DMS53 treated with DMSO at 0.1 percent for 48 hours (cell line): ENCODE results near the gene PYGL.
A peak's percentile ranks its signal among the peaks of the same experiment; 100 is the strongest.
"Not testable (repeated sequence)": the region's sequence is repeated elsewhere in the genome, so short reads cannot be mapped to it uniquely, and the experiment has no call there.

Source experiments
- DNase-seq: peaks from one replicate; lab custom pipeline; 2025; ENCODE audit not compliant: unreplicated experiment; lab: John Stamatoyannopoulos, UW

PYGL gene

DNA sequence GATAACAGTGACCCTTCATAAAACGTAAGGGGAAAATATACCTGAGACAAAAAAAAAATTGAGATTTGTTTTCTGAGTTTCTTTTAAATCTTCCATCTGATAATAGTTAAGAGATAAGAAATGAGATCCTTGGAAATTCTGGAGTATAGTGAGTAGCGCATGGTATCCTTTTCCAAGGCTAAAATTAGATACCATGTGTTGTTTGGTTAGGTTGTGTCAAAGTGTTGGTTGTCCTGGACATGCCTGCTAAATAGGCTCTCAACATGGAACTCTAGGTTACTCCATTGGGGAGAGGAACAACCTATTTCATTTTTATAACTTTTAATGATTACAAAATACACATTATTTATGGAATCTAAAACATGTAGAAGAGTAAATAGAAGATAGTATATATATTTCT, 14.8 kb downstream of the PYGL start:
- no peak for DNase-seq

DNA sequence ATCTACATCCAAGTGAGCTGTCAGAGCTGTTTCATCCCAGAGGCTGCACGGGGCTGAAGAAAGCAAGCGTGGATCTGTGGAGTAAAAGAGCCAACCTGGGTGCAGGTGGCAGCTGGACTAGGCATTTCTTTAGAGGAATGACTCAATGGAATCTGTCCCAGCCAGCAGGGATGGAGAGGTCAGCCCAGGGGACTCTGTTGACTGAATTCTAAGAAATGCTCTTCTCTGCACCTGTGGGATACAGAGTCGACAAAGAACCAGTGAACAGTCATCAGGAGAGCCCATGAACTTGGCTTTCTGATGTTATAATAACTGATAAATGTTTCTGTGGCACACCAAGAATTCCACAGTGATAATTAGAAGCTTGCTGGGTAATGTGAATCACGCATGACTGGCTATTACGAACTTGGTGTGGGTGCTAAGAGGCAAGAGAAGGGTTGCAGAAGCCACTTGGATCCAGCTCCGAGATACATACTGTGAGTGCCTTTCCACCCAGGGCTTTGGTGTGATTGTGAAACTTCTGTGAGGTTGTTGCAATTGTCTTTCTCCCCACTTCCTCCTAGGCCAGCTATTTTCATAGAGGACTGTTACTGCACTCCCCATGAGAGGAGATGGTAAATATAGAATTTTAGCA, 16.2 kb downstream of the PYGL start:
- no peak for DNase-seq

DNA sequence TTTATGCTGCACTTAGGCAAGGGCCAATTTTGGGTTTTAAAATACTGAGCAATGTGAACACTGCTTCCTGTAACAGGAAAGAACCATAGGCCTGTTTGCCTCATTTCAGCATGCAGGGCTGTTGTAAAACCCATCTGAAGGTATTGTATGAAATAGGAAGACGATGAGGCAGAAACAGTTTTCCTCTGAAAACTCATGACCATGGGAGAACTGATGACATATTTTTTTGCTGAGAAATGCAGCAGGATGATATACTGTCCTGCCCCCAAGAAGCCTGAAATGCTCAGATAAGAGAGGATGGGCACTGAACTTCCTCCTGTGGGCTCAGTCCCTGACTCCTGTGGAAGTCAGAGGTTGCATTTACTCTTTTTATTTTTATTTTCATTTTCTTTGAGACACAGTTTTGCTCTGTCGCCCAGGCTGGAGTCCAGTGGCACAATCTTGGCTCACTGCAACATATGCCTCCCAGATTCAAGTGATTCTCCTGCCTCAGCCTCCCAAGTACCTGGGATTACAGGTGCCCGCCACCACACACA, 17.4 kb downstream of the PYGL start:
- no peak for DNase-seq

DNA sequence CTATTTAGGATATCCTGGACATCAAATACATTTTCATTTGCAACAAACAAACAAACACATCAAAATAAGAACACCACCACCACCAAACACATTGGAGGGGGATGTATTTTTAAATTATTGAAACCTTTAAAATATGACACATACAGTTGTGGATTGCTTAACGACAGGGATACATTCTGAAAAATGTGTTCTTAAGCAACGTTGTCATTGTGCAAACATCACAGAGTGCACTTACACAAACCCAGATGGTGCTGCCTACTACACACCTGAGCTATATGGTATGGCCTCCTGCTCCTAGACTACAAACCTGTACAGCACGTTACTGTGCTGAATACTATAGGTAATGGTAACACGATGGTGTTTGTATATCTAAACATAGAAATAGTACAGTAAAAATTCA, 19.4 kb downstream of the PYGL start:
- DNase-seq: peak; percentile 33

DNA sequence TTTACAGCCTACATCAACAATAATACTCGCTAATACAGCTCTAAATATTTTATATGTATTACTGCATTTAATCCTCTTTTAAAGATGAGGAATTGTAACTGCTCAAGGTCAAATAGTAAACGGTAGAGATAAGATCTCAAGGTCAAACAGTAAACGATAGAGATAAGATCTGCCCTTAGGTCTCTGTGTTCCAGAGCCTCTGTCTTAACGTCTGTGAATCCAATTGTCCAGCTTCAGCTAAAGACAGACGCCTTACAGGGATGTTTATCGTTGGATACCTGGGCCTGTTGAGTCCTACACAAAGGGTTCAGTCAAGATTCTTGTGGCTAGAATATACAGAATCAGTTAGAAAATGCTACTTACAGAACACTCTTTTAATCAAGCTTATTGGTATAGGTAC, 20.0 kb downstream of the PYGL start:
- no peak for DNase-seq

DNA sequence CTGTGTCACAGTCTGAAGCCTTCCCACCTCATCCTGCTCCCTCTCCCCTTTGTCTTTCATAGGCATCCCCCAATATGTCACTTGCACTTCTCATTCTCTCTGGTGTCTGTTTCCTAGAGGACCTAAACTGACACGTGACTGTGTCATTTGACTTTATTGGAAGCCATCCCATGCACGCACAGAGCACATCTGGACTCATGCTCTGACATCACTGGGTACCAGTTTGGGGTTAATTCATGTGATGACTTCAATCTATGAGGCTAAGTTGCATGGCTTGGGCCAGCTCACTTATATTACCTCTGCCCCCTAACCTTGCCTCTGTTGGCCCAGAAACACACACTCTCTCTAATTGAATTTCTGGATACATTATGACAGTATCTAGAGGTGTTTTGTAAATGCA, 21.5 kb downstream of the PYGL start:
- DNase-seq: no peak

DNA sequence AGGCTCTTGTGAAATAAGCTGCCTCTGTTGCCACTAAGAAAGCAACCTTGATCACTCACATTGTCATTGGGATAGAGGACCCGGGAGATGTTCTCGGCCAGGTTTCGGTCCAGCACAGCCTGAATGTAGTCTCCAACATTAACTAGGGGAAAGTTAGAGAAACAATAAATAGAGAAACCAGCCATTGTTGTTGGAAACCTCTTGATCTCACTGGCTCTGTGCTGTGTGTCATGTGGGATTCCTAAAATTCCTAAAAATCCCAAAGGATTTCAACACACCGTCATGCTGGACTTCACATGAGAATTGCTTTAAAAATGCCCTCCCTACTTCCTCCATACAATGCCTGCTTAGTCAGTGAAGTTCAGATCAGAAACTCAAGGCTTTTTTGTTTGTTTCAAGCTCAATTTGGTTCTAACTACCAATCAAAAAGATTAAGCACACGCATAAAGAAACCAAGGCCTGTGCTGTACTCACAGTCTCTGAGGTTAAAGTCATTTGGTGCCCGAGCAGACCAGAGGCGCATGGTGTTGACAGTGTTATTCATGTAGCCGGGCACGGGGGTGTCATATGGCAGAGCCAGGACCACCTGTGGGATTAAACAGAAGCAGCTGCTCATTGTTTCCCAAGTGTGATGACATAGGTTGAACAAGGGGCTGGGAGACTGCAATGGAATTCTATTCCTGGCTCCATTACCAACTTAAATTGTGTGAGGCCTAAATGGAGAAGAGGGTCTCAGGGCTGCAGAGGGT, 23.6 kb downstream of the PYGL start:
- DNase-seq: no peak

DNA sequence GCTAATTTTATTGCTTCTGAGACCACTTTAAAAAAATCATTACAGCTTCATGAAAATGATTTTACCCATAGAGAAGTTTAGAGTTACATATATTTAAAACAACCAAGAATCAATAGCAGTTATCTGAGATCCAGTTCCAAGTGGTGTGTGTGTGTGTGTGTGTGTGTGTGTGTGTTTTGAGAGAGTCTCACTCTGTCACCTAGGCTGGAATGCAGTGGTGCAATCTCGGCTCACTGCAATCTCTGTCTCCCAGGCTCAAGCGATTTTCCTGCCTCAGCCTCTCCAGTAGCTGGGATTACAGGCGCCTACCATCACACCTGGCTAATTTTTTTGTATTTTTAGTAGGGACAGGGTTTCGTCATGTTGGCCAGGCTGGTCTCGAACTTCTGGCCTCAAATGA, 24.8 kb downstream of the PYGL start:
- not testable (repeated sequence) for DNase-seq

DNA sequence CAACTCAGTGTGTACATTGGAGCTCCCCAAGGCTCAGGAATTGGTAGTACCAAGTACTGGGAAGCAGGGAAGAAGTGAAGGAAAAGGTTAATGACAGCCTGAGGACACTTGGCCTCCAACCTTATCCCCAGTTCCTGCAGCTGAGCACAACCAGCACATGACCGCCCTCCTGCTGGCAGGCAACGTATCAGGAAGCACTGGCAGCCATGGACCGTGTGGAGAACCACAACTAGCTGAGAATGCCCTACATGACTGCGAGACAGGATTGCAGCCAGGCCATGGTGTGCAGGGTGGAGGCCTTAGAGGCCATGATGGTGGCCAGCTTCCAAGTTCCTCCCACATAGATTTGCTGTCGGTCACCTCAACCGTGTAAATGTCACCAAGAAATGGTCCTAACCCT, 26.8 kb downstream of the PYGL start:
- DNase-seq: no peak

DNA sequence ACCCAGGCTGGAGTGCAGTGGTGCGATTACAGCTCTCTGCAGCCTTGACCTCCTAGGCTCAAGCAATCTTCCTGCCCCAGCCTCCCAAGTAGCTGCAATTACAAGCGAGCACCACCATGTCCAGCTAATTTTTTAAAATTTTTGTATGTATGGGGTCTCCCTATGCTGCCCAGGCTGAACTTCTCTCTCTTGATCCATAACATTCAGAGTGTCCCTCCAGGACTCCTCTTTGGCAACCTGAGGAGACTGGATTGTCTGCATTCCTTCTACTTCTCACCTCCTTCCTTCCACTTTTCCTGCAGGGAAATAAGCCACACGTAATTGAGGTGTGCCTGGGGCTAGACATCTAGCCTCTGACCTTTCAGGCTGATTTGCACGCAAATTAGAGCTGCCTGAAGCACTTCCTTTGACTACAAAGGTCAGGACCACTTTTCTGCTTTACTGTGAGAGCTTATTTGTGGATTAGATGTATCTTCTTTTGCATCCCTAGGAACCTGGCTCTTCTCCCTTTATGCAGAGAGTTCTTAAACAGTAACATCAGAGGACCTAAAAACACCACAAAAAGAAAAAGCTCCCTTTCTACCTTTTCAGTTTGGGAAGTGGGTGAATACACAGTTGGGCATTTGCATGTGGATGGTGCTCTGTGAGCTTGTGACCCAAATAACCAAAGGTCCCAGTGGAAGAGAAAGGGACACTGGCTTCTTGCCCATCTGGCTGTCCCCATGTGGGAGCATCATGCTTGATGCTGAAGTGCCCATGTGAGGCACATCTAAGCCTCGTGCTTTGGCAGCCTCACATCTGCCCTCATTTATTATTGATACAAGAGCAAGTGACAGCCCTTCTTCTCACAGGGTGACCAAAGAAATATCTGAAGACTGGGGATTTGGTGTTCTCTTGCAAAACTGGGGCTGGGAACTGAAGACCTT, 33.5 kb downstream of the PYGL start:
- no peak for DNase-seq

DNA sequence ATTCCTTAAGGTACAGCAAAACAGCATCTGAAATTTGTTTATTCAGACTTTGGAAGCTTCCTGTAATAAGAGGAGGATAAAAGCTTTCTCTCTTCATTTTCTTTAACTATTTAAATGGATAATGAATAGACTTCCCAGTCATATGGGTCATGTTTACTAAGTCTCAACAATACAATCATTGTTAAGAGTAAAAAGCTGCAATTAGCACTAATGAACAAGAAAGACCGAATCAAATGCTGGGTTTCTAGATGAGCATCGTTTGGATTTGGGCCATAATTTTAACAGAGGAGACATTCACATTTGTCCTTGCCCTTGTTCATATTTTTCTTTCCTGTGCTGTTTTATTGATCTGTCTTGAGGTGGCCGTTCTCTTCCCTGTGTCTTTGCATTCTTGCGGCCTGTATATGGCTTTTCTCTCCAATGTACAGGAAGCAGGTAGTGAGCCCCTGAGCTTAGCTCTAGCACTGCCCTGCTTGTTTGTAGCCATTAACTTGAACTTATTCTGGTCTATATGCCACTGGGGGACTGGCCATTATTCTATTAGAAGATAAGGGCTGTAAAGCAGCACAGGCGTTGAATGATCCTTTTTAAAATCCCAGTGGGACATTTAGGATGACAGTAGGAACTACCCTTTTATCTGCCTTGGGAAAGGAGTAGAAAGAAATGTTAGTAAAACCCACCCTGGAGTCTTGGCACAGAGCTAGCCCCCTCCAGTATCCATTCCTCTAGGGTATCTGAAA, 37.8 kb downstream of the PYGL start:
- no peak for DNase-seq

DNA sequence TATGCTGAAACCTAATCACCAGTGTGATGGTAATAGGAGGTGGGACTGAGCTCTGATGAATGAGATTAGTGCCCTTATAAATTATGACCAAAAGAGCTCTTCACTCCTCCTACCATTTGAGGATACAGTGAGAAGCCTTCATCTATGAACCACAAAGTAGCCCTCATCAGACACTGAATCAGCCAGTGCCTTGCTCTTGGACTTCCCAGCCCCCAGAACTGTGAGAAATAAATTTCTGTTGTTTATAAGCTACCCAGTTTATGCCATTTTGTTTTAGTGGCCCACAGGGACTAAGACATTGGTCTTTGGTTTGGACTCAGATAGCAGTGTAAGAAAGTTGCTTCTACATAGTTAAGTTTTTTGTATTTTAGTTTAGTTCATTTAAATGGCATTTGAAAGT, 39.6 kb downstream of the PYGL start:
- no peak for DNase-seq

DNA sequence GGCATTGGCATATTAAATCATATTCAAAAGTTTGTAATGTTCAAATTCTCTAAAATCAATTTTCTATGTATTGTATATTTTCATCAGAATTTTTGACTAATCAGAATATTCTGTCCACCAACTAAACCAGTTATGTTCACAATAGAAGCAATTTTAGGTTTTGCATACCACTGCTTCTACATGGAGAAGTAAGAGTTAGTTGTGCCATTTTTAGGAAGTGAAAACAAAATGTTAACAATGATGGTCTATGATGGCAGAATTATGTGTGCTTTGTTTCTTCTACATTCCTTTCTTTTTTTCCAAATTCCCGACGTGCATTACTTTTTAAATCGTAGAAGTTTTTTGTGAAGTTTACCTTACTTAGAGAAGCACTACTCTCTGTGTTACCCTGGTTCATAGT, 42.9 kb downstream of the PYGL start:
- no peak for DNase-seq

DNA sequence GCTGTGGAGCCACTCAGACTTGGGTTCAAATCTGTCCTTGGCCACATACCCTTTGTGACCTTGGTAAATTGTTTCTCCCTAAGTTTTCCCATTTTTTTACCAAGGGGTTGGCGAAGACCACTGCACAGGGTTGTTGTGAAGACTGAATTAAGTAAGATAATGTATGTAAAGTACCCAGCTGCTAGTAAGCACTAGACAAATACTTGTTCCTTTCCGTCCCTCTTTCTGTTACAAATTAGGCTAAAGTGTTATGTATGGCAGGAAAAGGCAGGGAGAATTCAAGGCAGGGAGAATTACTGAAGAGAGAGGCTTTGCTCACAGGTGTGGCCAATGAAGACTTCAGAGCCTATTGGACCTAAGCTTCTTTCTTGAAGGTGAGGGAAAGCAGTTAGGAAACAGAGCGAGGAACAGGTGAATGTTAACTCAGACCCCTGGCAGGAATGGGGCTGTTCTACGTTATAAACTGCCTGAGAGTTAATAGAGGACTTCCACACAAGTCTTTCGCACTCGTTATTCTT, 46.6 kb downstream of the PYGL start:
- DNase-seq: no peak

DNA sequence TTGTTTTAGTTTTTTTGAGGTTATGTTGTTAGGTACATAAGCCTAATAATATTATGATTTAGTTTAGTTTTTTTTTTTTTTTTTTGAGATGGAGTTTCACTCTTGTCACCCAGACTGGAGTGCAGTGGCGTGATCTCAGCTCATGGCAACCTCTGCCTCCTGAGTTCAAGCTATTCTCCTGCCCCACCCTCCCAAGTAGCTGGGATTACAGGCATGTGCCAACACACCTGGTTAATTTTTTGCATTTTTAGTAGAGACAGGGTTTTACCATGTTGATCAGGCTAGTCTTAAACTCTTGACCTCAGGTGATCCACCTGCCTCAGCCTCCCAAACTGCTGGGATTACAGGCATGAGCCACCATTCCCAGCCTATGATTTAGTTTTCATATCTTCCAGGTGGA, 47.3 kb downstream of the PYGL start:
- not testable (repeated sequence) for DNase-seq

DNA sequence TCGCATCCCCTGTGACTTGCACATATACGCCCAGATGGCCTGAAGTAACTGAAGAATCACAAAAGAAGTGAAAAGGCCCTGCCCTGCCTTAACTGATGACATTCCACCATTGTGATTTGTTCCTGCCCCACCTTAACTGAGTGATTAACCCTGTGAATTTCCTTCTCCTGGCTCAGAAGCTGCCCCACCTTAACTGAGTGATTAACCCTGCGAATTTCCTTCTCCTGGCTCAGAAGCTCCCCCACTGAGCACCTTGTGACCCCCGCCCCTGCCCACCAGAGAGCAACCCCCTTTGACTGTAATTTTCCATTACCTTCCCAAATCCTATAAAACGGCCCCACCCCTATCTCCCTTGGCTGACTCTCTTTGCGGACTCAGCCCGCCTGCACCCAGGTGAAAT, 47.9 kb downstream of the PYGL start:
- not testable (repeated sequence) for DNase-seq

DNA sequence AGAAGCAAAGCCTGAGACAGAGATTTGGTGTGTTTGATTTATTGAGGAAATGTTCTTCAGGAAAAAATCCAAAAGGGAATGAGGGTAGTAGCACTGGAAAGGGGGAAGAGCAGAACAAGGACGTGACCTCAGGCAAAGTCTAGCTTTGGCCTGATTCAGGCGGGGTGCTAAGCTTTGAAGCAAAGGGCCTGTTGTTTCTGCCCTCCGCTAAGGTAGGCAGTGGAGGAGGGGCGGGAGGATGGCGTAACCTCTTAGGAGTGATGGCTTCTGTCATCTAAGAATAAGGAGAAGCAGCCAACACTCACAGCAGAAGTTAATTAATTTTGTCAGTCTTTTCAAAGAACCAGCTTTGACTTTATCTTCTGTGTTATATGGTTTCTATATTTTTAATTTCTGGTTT, 52.0 kb downstream of the PYGL start:
- DNase-seq: no peak

DNA sequence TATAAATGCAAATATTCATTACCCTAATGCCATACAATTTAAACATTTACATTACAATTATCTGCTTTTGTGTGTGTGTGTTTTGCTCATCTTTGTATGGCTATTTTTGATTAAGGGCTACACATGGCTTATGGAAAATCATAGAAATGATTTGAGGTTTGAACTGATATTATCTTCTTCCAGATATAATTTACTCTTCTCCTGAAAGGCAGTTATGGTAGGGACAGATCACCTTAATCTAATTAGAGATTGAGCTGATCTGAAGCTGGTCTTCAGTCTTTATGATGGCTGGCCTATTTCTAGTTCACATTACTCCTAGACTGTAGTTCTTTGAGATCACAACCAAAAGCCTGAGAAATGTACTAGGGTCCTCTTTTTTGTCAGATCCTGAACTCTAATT, 56.8 kb downstream of the PYGL start:
- DNase-seq: no peak

DNA sequence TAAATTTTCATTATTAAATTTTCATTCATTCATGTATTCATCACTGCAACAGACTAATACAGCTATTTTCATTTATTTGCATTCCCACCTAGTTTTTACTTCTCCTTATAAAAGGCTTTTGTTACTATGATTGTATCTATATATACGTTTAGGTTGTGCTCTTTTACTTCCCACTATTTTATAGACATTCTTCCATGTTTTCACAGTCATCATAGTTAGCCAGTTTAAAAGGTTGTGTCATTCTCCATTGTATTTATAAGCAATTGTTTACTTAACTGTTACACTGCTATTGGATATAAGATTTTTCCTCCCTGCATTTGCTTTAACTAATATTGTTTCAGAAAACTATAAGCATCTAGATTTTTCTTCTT, 60.5 kb downstream of the PYGL start:
- DNase-seq: no peak

DNA sequence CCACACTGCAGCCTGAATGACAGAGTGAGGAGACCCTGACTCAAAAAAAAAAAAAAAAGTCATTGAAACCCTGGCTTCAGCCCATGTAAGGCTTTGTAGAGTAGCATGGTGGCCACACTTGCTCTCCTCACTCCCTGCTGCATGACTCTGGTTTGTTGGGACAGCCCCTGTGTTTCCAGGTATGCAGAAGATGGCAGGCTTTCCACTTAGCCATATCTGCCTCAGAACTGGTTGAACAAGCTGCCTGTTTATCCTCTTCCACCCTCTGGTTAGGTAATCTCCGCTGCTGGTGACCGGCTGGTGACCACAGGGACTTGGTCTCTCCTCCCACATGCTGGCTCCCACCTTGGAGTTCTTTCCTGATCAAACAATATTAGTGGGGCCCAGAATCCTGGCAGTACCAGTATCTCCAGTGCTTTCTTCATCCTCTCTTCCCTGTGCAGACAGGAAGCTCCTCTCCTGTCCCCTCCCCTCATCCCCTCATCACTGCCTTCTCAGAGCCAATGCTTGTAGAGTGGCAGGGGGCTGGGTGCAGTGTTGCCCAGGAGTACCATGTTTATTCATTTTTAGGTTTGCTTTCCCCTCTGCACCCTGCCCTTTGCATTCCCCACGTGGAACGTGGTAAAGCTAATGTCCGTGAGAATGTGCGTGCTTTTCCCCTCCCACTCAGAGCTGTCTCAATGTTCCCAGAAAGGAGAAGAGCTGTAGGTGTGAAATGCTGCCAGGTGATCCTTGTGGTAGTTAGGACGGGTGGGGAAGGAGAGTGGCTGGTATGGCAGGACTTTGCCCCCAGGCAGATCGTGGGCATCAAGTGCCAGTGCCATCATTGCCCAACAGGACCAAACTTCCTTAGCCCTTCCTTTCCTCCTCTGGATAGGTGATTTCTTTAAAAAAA, 61.1 kb downstream of the PYGL start:
- DNase-seq: no peak
